GM13976 (cell line): ENCODE results near the gene ZG16B.

ENCODE experiments used
- DNase-seq: peaks from one replicate; pipeline ENCODE4 v3.0.0; 2012; ENCODE audit warnings: low spot score
- CTCF ChIP-seq: IDR thresholded peaks from 2 replicates; pipeline ENCODE4 v1.5.1; 2012; ENCODE audit warnings: borderline replicate concordance, mild to moderate bottlenecking; ENCODE audit not compliant: insufficient read depth; ENCODE audit errors: extremely low read depth, missing control alignments, control extremely low read depth
- in situ Hi-C: fragments of 300-500 bp; cut with MboI; formaldehyde crosslinking; loops from one replicate; pipeline ENCODE4 v1.12.0; 2022; ENCODE audit warnings: low sequenced_read_pairs, mixed read lengths, inconsistent platforms; ENCODE audit not compliant: unreplicated experiment

ZG16B gene

GRCh38 chr16:2804728-2805127 lies 25.4 kb upstream of the ZG16B start:
- TF ChIP-seq CTCF, result no peak
- no peak for DNase-seq
- in situ Hi-C loops, result no loop called here

GRCh38 chr16:2806286-2806685 lies 23.8 kb upstream of the ZG16B start:
- in situ Hi-C loops, result no loop called here
- DNase-seq, result no peak
- no peak for TF ChIP-seq CTCF

- TF ChIP-seq CTCF, result no peak
- in situ Hi-C loops, result no loop called here
- no peak for DNase-seq
Measured at GRCh38 chr16:2808181-2808580, 21.9 kb upstream of the ZG16B start.

GRCh38 chr16:2809149-2809760 lies 20.8 kb upstream of the ZG16B start:
- in situ Hi-C loops, result no loop called here
- no peak for DNase-seq
- TF ChIP-seq CTCF, result no peak

- in situ Hi-C loops, result no loop called here
- DNase-seq, result no peak
- no peak for TF ChIP-seq CTCF
Measured at GRCh38 chr16:2810651-2811050, 19.5 kb upstream of the ZG16B start.

- DNase-seq, result no peak
- in situ Hi-C loops, result no loop called here
- no peak for TF ChIP-seq CTCF
Measured at GRCh38 chr16:2811703-2812471, 18.2 kb upstream of the ZG16B start.

GRCh38 chr16:2813771-2814221 lies 16.3 kb upstream of the ZG16B start:
- no peak for DNase-seq
- in situ Hi-C loops, result no loop called here
- no peak for TF ChIP-seq CTCF
